WTC11 (cell line): ENCODE measurements around the gene PTPN4.

Source experiments
- CTCF ChIP-seq: fragments of 200-600 bp; IDR thresholded peaks from 2 replicates; pipeline ENCODE4 v1.8.0; 2022; ENCODE audit warnings: antibody characterized with exemption
- ESRRA ChIP-seq: sonication (generic); formaldehyde crosslinking; IDR thresholded peaks from 2 replicates; pipeline ENCODE4 v1.8.1; 2022; ENCODE audit warnings: mild to moderate bottlenecking, missing genetic modification reagents, borderline replicate concordance
- HMGXB4 ChIP-seq: sonication (generic); formaldehyde crosslinking; IDR thresholded peaks from 2 replicates; pipeline ENCODE4 v1.8.1; 2023; ENCODE audit warnings: mild to moderate bottlenecking, moderate library complexity, missing genetic modification reagents
- NR1H2 ChIP-seq: sonication (generic); formaldehyde crosslinking; IDR thresholded peaks from 2 replicates; pipeline ENCODE4 v1.9.0; 2021; ENCODE audit warnings: mild to moderate bottlenecking, moderate library complexity, missing genetic modification reagents
- PREB ChIP-seq: sonication (generic); formaldehyde crosslinking; IDR thresholded peaks from 2 replicates; pipeline ENCODE4 v1.8.1; 2022; ENCODE audit warnings: mild to moderate bottlenecking, missing genetic modification reagents, moderate library complexity, borderline replicate concordance
- STAT6 ChIP-seq: sonication (generic); formaldehyde crosslinking; conservative IDR thresholded peaks from 2 replicates; pipeline ENCODE4 v1.8.1; 2023; ENCODE audit warnings: mild to moderate bottlenecking, low read depth, missing genetic modification reagents, moderate library complexity
- ZBTB21 ChIP-seq: sonication (generic); formaldehyde crosslinking; IDR thresholded peaks from 2 replicates; pipeline ENCODE4 v1.8.1; 2023; ENCODE audit warnings: mild to moderate bottlenecking, missing genetic modification reagents, borderline replicate concordance
- ZNF263 ChIP-seq: sonication (generic); formaldehyde crosslinking; IDR thresholded peaks from 2 replicates; pipeline ENCODE4 v1.8.1; 2022; ENCODE audit warnings: low read depth, mild to moderate bottlenecking, moderate library complexity, missing genetic modification reagents
- ZNF317 ChIP-seq: sonication (generic); formaldehyde crosslinking; IDR thresholded peaks from 2 replicates; pipeline ENCODE4 v1.8.1; 2023; ENCODE audit warnings: low read depth, mild to moderate bottlenecking, moderate library complexity, missing genetic modification reagents, borderline replicate concordance

- TF ChIP-seq ZNF263 (CRISPR knock-in tag) (no peak), HMGXB4 (CRISPR knock-in tag) (no peak), PREB (CRISPR knock-in tag) (no peak), CTCF (no peak), NR1H2 (no peak), ZNF317 (no peak), ZBTB21 (CRISPR knock-in tag) (no peak), ESRRA (CRISPR knock-in tag) (no peak), STAT6 (CRISPR knock-in tag) (no peak)
Observed at GRCh38 chr2:119856469-119856901, 96.8 kb downstream of the PTPN4 start.
